Neural cell (in vitro differentiated cells): ENCODE measurements around the gene ZNF490.

Experiments
- RAD21 ChIP-seq: fragments of 450-650 bp; conservative IDR thresholded peaks from 2 replicates; pipeline ENCODE4 v1.6.1; 2014; ENCODE audit warnings: antibody characterized with exemption, mild to moderate bottlenecking, moderate library complexity
- TF ChIP-seq, protein P1 (sequence below): fragments of 450-650 bp; IDR thresholded peaks from 2 replicates; pipeline ENCODE4 v1.5.1; 2014; ENCODE audit warnings: antibody characterized with exemption, mild to moderate bottlenecking, moderate library complexity; ENCODE audit not compliant: poor library complexity, severe bottlenecking

DNA sequence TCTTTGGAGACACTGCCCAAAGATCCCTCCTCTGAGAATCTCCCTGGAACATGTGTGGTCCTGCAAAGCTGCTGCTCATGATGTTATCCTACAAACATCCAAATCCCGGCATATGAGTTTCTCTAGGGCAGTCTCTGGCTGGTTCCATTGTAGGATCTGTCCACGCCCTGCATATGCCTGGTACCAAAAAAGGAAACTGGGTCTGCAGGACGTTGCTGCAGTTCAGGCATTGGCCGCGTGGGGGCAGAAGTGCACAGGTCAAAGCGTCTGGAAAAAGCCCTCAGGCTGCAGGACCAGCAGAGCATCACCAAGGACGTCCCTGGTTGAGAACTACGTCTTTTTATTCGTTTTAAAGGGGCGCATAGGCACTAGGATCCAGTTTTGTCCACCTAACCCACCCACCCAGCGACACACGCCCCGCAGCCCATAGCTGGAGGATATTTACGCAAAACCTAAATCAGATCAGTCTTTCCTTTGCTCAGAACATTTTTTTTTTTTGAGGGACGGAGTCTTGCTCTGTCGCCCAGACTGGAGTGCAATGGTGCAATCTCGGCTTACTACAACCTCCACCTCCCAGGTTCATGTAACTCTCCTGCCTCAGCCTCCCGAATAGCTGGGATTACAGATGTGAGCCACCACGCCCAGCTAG, 46.5 kb downstream of the ZNF490 start:
- TF ChIP-seq, protein P1, sequence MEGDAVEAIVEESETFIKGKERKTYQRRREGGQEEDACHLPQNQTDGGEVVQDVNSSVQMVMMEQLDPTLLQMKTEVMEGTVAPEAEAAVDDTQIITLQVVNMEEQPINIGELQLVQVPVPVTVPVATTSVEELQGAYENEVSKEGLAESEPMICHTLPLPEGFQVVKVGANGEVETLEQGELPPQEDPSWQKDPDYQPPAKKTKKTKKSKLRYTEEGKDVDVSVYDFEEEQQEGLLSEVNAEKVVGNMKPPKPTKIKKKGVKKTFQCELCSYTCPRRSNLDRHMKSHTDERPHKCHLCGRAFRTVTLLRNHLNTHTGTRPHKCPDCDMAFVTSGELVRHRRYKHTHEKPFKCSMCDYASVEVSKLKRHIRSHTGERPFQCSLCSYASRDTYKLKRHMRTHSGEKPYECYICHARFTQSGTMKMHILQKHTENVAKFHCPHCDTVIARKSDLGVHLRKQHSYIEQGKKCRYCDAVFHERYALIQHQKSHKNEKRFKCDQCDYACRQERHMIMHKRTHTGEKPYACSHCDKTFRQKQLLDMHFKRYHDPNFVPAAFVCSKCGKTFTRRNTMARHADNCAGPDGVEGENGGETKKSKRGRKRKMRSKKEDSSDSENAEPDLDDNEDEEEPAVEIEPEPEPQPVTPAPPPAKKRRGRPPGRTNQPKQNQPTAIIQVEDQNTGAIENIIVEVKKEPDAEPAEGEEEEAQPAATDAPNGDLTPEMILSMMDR, result peak; percentile 71
- TF ChIP-seq RAD21, result peak; percentile 64
